ENCODE data around the gene CES5A.

DNA sequence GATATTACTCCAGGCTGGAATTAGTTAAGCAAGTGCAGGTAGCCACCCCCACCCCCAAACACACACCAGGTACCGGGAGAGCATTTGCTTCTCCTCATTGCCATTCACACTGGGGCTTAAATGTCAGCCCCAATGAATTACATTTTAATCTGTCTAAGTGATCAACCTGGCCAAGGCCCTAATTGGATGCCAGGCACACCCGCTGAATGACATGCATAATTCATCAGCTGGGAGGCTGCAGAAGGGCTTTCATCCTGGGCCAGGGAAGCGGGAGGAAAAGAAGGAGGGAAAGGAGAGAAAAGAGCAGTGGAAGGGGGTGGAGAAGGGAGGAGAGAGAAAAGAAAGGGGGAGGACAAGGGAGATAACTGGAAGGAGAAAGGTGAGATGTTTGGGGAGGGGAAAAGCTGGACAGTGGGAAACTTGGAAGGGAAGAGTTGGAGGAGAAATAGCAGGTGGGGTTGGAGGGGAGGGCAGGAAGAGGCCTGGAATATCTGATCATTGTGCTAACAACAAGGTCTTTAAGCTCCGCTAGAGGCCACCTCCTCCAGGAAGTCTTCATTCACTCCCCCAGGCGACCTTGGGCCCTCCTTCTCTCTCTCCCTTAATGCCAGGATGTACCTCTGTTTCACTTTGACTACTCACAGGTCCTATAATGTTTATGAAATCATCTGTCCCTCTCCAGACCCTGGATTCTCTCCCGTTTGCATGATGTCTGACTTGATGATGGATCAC is 40.1 kb upstream of the CES5A start:
- TF ChIP-seq, protein P1, sequence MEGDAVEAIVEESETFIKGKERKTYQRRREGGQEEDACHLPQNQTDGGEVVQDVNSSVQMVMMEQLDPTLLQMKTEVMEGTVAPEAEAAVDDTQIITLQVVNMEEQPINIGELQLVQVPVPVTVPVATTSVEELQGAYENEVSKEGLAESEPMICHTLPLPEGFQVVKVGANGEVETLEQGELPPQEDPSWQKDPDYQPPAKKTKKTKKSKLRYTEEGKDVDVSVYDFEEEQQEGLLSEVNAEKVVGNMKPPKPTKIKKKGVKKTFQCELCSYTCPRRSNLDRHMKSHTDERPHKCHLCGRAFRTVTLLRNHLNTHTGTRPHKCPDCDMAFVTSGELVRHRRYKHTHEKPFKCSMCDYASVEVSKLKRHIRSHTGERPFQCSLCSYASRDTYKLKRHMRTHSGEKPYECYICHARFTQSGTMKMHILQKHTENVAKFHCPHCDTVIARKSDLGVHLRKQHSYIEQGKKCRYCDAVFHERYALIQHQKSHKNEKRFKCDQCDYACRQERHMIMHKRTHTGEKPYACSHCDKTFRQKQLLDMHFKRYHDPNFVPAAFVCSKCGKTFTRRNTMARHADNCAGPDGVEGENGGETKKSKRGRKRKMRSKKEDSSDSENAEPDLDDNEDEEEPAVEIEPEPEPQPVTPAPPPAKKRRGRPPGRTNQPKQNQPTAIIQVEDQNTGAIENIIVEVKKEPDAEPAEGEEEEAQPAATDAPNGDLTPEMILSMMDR (IDR thresholded peaks at IDR 0.05), result no peak
- no peak for TF ChIP-seq POLR2A (IDR thresholded peaks at IDR 0.05; ENCODE audit: low read depth)
- TF ChIP-seq EP300 (IDR thresholded peaks at IDR 0.05), result no peak
- TF ChIP-seq POLR2AphosphoS5 (IDR thresholded peaks at IDR 0.05), result no peak
